Suprapubic skin (tissue), 4 donors: ENCODE data around the gene IGFN1. TPM values are rescaled to one million over a fixed set of nuclear protein-coding genes. Genes with fewer than 3 reads are reported as not detected.
A peak's percentile ranks its signal among the peaks of the same experiment; 100 is the strongest.

ENCODE experiments used
- DNase-seq, 2 donors: peaks; one replicate each; pipeline ENCODE4 v3.0.0-alpha.2; 2019; ENCODE audit warnings: low spot score in 2 of 2
- H3K27ac ChIP-seq: fragments of 200-600 bp; sonication (generic); one replicate; pipeline ENCODE4 v1.5.1; 2019
- H3K27me3 ChIP-seq: fragments of 200-600 bp; sonication (generic); one replicate; pipeline ENCODE4 v1.5.1; 2019
- H3K36me3 ChIP-seq: fragments of 200-600 bp; sonication (generic); one replicate; pipeline ENCODE4 v1.5.1; 2019
- H3K4me1 ChIP-seq: fragments of 200-600 bp; sonication (generic); one replicate; pipeline ENCODE4 v1.5.1; 2019
- H3K4me3 ChIP-seq: fragments of 200-600 bp; sonication (generic); one replicate; pipeline ENCODE4 v1.5.1; 2019; ENCODE audit warnings: mild to moderate bottlenecking
- H3K9me3 ChIP-seq: fragments of 200-600 bp; sonication (generic); one replicate; pipeline ENCODE4 v1.5.1; 2019
- EP300 ChIP-seq: sonication (generic); formaldehyde crosslinking; IDR thresholded peaks from one replicate; pipeline ENCODE4 v1.6.1; 2017; ENCODE audit warnings: antibody characterized with exemption
- POLR2A ChIP-seq, 2 donors: fragments of 450-650 bp; IDR thresholded peaks; one replicate each; pipeline ENCODE4 v1.6.1; 2017; ENCODE audit warnings: antibody characterized with exemption in 2 of 2, mild to moderate bottlenecking in 2 of 2, moderate library complexity in 2 of 2
- POLR2AphosphoS5 ChIP-seq, 3 donors: sonication (generic); formaldehyde crosslinking; IDR thresholded peaks; one replicate each; pipeline ENCODE4 v1.6.1; 2017; ENCODE audit warnings: antibody characterized with exemption in 3 of 3
- WGBS: methylation state at CpG from one replicate; pipeline ENCODE4 v1.1.5; 2018; 5-methylcytosine and 5-hydroxymethylcytosine counted together
- total RNA-seq, 4 donors: library from RNA; depleted of rRNA; stranded (reverse); fragments of >200 nt; gene quantifications; one replicate each; pipeline ENCODE4 v1.1.0, GENCODE V29; 2016
- TF ChIP-seq, protein P1 (sequence below), 2 donors: fragments of 200-600 bp in 1 of 2; fragments of 450-650 bp in 1 of 2; sonication (generic) in 1 of 2; IDR thresholded peaks; one replicate each; pipeline ENCODE4 v1.5.1; 2016 to 2019; ENCODE audit warnings: antibody characterized with exemption in 2 of 2, mild to moderate bottlenecking in 1 of 2, moderate library complexity in 1 of 2

IGFN1 gene
- total RNA-seq, 4 donors from 2014 or later = 0.13 to 0.57 TPM; not detected in 2

GRCh38 chr1:201269900-201270410 lies 79.3 kb downstream of the IGFN1 start:
- Histone ChIP-seq H3K27me3 (no peaks in the 10 kb centered on the region), H3K4me1 (peaks cover 53% of the 10 kb centered on the region), H3K9me3 (no peaks in the 10 kb centered on the region), H3K4me3 (no peak overlapping the region), H3K27ac (peak overlapping the region; percentile 59), H3K36me3 (no peaks in the 10 kb centered on the region)
- peak in 1 of 2 donors; percentile 57 for DNase-seq
- WGBS = 66% methylated on average over 6 of the region's 6 CpGs
- TF ChIP-seq EP300 = no peak
- TF ChIP-seq, protein P1, sequence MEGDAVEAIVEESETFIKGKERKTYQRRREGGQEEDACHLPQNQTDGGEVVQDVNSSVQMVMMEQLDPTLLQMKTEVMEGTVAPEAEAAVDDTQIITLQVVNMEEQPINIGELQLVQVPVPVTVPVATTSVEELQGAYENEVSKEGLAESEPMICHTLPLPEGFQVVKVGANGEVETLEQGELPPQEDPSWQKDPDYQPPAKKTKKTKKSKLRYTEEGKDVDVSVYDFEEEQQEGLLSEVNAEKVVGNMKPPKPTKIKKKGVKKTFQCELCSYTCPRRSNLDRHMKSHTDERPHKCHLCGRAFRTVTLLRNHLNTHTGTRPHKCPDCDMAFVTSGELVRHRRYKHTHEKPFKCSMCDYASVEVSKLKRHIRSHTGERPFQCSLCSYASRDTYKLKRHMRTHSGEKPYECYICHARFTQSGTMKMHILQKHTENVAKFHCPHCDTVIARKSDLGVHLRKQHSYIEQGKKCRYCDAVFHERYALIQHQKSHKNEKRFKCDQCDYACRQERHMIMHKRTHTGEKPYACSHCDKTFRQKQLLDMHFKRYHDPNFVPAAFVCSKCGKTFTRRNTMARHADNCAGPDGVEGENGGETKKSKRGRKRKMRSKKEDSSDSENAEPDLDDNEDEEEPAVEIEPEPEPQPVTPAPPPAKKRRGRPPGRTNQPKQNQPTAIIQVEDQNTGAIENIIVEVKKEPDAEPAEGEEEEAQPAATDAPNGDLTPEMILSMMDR (IDR thresholded peaks at IDR 0.05) = no peak
- TF ChIP-seq POLR2AphosphoS5 (IDR thresholded peaks at IDR 0.05) = no peak
- no peak for TF ChIP-seq POLR2A (IDR thresholded peaks at IDR 0.05)

DNA sequence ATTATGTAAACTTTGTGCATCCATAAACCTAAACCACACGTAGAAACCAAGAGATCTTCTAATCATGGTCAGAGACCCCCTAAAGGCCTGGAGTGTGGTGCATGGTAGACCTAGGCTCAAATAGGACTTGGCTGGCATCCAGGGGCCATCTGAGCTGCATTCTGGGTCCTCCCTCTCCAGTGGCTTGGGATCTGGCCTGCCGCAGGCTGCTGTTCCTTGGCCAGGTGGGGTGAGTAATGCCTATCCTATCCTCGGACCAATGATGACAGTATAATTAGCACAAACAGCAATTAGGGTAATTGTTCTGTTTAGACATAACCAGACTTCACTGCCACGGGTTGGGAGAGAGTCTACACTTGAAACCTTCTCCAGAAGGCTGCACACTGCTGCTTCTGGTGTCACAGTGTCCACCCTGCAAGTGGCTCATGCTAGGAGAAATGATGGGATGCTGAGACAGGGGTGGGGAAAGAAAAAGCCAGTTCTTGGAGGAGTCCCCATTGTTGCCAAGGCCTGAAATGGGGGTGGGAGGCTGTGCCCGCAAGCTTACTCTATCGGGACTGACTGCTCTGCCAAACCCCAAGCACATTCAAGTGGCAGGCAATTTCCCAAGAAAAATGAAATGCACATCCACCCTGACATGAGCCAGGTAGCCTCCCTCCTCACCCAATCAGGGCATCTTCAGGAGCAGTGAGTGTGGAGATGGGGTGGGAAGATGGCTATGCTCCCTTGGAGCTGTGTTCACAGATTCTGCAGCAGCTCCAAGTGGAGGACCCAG lies 80.2 kb downstream of the IGFN1 start:
- peak in 1 of 2 donors; percentile 52 for DNase-seq
- TF ChIP-seq, protein P1 (IDR thresholded peaks at IDR 0.05) = no peak
- TF ChIP-seq EP300 (no peak), POLR2A (IDR thresholded peaks at IDR 0.05) (no peak), POLR2AphosphoS5 (IDR thresholded peaks at IDR 0.05) (no peak)
- H3K4me1 ChIP-seq = peaks cover 61% of the 10 kb centered on the region
- 63% methylated on average over 6 of the region's 6 CpGs for WGBS
- peak overlapping the region; percentile 35 for H3K27ac ChIP-seq
- no peaks in the 10 kb centered on the region for H3K36me3 ChIP-seq
- no peak overlapping the region for H3K4me3 ChIP-seq
- H3K27me3 ChIP-seq = no peaks in the 10 kb centered on the region
- H3K9me3 ChIP-seq = no peaks in the 10 kb centered on the region

- H3K36me3 ChIP-seq = no peaks in the 10 kb centered on the region
- DNase-seq = peak in 1 of 2 donors; percentile 65
- peaks cover 66% of the 10 kb centered on the region for H3K4me1 ChIP-seq
- H3K27me3 ChIP-seq = no peaks in the 10 kb centered on the region
- H3K9me3 ChIP-seq = no peaks in the 10 kb centered on the region
- no peak overlapping the region for H3K27ac ChIP-seq
- TF ChIP-seq POLR2AphosphoS5 (IDR thresholded peaks at IDR 0.05) = no peak
- TF ChIP-seq, protein P1 (IDR thresholded peaks at IDR 0.05) = no peak
- no peak for TF ChIP-seq POLR2A (IDR thresholded peaks at IDR 0.05)
- TF ChIP-seq EP300 = no peak
- no peak overlapping the region for H3K4me3 ChIP-seq
- 98% methylated on average over 10 of the region's 10 CpGs for WGBS
Measured at GRCh38 chr1:201272799-201273198, 82.2 kb downstream of the IGFN1 start.

DNA sequence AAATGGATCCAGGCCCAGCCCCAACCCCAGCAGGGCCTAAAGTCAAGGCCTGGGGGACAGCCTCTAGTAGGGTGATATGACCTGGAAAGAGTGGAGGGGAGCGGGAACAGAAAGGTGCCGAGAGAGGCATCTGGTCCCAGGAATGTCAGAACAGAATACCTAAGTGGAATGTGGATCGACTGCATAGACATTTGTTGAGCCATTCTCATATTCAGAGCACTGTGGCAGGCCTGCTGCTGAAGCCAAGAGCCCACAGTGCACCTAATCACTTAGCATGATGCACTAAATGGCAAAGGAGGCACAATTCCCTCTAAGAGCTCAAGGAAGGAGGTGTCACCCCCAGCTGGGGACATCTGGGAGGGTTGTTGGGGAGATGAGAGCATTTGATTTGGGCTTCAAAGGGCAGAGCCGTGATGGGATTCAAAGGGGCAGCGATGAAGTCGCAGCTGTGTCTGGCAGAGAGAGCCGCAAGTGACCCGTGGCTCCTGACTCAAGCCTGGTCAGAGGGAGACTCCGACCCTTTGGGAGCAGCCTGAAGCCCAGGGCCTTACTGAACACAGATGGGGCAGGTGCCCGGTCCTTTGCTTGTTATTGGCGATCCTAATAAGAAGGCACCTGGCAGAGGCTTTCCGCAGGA lies 84.1 kb downstream of the IGFN1 start:
- no peaks in the 10 kb centered on the region for H3K27me3 ChIP-seq
- no peak for DNase-seq
- H3K4me1 ChIP-seq = peaks cover 55% of the 10 kb centered on the region
- WGBS = 65% methylated on average over 9 of the region's 12 CpGs
- peak overlapping the region; percentile 85 for H3K27ac ChIP-seq
- H3K9me3 ChIP-seq = no peaks in the 10 kb centered on the region
- H3K36me3 ChIP-seq = no peaks in the 10 kb centered on the region
- no peak overlapping the region for H3K4me3 ChIP-seq
- TF ChIP-seq, protein P1 (IDR thresholded peaks at IDR 0.05) = no peak
- TF ChIP-seq POLR2AphosphoS5 (IDR thresholded peaks at IDR 0.05) (no peak), EP300 (no peak), POLR2A (IDR thresholded peaks at IDR 0.05) (no peak)

DNA sequence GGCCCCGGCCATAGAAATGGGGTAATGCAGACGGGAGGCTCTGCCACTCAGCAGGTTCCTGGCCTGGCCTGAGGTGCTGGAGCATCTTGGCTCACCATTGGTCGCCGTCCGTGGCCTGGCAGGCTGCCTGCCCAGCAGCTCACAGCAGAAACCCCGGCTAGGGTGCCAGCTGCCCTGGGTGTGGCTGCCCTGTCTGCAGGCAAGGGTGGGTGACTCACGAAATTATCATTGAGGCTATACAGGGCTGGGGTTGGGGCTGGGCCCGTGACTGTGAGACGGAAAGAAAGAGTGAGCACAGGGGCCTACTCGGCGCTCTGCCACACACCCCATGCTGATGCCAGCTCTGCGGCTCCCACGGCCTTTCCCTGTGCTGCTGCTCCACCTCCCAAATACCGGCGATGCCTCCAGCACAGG lies 84.6 kb downstream of the IGFN1 start:
- Histone ChIP-seq H3K36me3 (no peaks in the 10 kb centered on the region), H3K4me3 (no peak overlapping the region), H3K27me3 (no peaks in the 10 kb centered on the region), H3K9me3 (no peaks in the 10 kb centered on the region), H3K4me1 (peaks cover 53% of the 10 kb centered on the region), H3K27ac (peak overlapping the region; percentile 85)
- DNase-seq = peak in 1 of 2 donors; percentile 87
- peak in 2 of 3 donors; percentile 63 for TF ChIP-seq POLR2AphosphoS5 (IDR thresholded peaks at IDR 0.05)
- TF ChIP-seq EP300 = no peak
- WGBS = 50% methylated on average over 2 of the region's 15 CpGs
